Mucosa of gallbladder (tissue), 1 donor: ENCODE results near the gene TBC1D5. TPM values are rescaled to one million over a fixed set of nuclear protein-coding genes. Genes with fewer than 3 reads are reported as not detected.
"Not testable (repeated sequence)": the region's sequence is repeated elsewhere in the genome, so short reads cannot be mapped to it uniquely, and the experiment has no call there.

Experiments
- DNase-seq: peaks from one replicate; pipeline ENCODE4 v3.0.0-alpha.2; 2020; ENCODE audit warnings: low spot score
- total RNA-seq: library from RNA; stranded (reverse); gene quantifications from one replicate; pipeline ENCODE4 v1.2.1, GENCODE V29; 2021
- donor health status: DM: no; HTN: no; CAD: no.

The TBC1D5 gene
- total RNA-seq, 1 donor from 2014 or later, result 60.0 TPM

- DNase-seq, result no peak
Observed at GRCh38 chr3:17551333-17551732, 191.1 kb downstream of the TBC1D5 start.

GRCh38 chr3:17550624-17551023 is 191.8 kb downstream of the TBC1D5 start:
- no peak for DNase-seq

DNA sequence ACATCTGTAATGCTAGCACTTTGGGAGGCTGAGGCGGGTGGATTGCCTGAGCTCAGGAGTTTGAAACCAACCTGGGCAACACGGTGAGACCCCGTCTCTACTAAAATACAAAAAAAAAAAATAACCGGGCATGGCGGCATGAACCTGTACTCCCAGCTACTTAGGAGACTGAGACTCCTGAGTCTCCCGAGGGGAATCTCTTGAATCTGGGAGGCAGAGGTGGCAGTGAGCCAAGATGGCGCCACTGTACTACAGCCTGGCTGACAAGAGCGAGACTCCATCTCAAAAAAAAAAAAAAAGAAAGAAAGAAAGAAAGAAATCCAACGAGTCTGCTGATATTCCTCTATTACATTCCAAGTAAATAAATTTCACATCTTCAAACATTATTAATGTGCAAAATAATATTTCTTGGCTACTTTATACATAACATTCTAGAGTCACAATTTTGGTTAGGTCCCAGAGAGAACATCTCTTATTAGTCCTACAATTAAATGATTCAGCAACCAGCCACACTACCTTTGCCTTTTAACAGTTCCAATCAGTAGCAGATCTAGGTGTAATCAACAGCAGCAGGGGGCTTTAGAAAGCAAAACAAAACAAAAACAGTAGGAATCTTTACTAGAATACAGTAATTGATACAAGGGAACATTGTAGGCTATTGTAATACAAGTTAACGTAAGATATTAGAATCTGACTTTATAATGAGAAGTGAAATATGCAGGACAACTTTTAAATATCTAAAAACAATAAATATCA is 195.8 kb downstream of the TBC1D5 start:
- no peak for DNase-seq

DNA sequence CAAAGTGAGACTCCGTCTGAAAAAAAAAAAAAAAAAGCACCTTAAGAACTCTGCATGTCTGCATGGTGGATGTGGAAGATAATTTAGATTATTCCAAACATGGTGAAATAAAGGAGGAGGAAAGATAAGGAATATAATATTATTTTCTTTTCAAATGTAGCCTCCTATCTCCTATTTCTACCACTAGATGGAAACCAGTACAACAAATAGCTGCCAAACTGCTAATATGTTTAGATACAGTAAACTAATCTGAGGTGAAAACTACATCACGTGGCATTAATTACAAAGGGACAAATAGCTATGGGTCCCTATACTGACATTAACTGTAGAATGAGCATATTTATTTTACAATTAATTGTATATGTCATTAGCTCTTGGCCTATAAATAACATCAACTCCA is 197.8 kb downstream of the TBC1D5 start:
- no peak for DNase-seq

DNA sequence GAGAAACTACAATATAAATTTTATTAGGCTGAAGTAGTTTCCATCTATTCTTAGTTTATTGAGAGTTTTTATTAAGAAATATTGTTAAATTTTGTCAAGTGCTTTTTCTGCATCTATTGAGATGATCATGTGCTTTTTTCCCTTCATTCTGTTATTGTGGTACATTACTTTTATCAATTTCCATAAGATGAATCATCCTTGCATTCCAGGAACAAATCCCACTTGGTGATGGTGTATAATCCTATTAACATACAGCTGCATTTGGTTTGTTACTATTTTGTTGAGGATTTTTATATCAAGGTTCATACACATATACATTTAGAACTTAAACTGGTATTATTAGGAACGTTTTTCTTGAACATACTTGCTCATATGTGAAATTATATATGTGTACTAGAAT is 199.8 kb downstream of the TBC1D5 start:
- DNase-seq, result no peak

DNA sequence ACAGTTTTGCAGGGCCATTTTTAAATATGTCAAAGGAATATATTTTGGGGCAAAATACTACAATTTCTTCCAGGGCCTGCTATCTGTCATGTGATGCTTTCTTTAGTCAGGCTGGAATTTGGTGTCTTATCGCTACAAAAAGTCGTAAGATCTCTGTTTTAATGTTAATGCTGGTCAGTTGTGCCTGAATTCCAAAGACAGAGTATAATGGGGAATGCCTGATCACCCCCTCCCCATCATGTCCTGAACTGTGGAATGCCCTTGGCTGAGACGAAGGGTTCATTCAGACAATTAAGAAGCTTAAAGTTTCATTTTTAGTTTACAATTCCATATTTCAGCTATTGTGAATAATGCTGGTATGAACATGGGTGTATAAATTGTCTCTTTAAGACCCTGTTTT is 203.0 kb downstream of the TBC1D5 start:
- no peak for DNase-seq

DNA sequence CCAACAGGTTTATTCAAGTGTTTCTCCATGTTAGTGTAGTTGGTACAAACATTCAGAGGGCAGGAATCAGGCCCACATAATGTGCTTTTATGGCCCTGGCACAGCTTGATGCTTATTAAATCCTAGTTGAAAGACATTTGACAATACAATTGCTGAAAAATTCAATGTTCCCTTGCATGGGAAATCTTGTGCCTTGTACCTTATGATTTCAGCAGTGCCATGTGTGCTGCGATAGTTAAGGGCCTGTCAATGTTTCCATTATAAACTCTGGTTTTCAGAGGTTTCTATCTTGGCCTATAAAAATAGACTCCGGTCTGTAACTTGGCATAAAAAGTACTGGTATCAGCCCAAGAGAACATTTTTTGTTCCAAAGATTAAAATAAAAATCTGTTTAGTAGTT is 207.2 kb downstream of the TBC1D5 start:
- no peak for DNase-seq

DNA sequence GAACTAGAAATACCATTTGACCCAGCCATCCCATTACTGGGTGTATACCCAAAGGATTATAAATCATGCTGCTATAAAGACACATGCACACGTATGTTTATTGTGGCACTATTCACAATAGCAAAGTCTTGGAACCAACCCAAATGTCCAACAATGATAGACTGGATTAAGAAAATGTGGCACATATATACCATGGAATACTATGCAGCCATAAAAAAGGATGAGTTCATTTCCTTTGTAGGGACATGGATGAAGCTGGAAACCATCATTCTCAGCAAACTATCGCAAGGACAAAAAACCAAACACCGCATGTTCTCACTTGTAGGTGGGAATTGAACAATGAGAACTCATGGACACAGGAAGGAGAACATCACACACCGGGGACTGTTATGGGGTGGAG is 210.0 kb downstream of the TBC1D5 start:
- not testable (repeated sequence) for DNase-seq

GRCh38 chr3:17529677-17530076 is 212.8 kb downstream of the TBC1D5 start:
- no peak for DNase-seq

- DNase-seq, result no peak
Observed at GRCh38 chr3:17518189-17519059, 224.0 kb downstream of the TBC1D5 start.

DNA sequence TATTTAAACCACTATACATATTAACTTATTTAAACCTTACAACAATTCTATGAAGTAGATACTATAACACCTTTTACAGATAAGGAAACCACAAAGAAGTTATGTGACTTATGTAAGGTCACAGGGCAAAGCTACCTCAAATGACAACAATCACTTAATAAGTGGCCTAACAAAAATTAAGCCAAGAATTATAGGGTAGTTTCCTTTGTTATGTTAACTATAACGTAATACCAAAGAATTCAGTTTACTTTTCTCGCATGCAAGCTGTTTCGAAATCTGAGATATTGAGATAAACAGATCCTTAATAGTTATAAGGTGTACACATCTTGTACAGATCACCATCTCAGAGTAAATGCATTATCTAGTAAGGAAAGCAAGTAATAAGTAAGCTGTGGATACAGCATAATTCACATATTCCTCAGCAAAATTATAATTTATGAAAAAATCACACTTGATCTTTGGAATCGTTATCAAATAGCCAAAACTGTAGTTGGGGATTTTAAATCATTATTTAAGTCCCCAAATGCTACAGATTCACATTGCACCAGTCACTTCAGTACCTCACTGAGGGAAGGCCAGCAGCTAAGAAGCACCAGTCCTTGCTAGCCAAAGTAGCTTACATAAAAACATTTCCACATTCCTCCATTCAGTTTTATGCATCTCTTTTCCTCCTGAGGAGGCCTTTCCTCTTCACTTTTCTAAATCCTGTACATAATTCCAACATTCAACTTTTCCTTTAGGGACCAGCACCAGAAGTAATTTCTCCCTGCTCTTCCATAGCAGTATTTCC is 226.8 kb downstream of the TBC1D5 start:
- no peak for DNase-seq

DNA sequence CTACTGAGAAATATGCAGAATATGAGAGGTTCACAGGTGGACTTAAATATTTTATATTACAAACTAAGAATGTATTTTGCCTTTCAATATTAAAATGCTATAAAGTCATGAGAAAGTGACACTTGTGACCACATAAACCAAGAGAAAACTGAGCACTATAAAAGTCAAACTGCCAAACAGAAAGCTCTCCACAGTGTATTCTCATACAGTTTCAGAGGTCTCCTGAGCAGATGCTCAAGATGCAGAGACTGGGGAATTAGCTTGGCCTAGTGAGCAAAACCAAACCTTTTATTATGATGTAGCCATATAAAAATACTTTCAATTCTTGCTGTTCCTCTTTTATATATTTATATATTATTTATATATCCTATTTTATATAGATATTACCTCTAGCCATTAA is 227.8 kb downstream of the TBC1D5 start:
- no peak for DNase-seq

GRCh38 chr3:17510265-17510664 is 232.2 kb downstream of the TBC1D5 start:
- no peak for DNase-seq

GRCh38 chr3:17508180-17508752 is 234.2 kb downstream of the TBC1D5 start:
- no peak for DNase-seq

DNA sequence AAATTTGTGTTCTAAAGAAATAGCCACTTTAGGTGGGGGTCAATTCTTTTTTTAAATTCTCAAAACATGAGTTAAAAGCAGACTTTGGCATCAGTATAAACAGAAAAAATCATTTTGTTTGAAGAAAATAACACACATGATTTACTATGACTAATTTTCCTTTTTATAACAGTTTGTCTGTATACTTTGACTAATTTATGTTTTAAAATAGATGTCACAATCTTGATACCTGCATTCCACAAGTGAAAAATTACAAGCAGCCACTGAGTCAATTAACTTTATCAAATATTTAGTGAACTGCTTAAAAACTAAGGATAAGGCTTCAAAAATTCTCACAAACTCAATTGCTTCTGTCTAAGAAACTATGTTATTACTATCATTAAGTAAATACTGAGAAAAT is 235.0 kb downstream of the TBC1D5 start:
- DNase-seq, result no peak

- no peak for DNase-seq
Observed at GRCh38 chr3:17505856-17506255, 236.6 kb downstream of the TBC1D5 start.

DNA sequence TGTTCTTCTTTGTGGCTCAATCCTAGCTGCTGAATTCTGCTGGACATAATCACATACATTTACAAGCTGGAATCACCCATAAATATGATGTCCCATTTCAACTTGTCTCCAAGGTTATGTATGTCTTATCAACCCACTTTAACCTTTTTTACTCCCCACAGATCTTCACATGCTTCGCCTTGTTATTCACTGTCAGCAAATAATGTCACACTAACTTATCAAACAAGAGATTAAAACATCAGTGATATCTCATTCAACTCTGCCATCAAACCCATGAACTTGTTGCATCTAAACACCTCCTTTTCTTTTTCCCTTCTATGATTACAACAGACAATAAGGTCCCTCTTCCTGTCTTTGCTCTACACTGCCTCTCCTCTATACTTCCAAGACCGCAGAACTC is 240.7 kb downstream of the TBC1D5 start:
- no peak for DNase-seq

DNA sequence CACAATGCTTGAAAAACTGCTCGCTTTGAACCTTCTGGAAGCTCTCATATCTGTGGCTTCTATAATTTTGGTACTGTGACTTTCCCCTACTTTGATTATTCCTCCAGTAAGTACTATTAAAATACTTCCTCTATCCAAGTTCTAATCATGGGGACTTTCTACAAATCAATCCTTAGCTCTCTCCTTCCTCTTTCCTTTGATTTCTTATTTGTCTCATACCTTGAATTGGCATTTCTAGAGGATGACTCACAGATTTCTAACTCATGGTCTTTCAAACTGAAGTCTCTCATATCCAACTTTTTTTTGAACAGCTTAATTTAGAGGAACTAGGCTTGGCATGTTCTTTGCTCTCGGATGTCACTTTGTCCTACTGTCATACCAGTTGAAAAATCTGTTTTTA is 241.8 kb downstream of the TBC1D5 start:
- DNase-seq, result no peak

DNA sequence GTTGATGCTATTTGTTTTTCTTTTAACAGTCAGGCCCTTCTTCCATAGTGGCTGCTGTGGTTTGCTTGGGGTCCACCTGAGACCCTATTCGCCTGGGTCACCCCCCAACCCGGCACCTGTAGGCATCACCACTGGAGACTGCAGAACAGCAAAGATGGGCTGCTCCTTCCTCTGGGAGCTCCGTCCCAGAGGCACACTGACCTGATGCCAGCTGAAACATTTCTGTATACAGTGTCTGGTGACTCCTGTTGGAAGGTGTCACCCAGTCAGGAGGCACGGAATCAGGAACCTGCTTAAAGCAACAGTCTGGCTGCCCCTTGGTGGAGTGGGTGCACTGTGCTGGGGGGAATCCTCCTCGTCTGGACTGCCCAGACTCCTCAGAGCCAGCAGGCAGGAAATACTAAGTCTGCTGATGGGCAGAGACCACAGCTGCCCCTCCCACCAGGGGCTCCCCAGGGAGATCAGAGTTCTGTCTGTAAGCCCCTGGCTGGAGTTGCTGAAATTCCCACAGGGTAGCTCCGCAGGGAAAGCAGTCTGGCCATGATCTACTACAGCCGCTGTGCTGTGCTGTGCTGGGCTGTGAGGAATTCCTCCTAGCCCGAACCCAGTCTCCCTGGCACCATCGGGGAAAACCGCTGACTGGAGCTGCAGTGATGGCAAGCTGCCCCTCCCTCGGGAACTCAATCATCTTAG is 248.2 kb downstream of the TBC1D5 start:
- no peak for DNase-seq

DNA sequence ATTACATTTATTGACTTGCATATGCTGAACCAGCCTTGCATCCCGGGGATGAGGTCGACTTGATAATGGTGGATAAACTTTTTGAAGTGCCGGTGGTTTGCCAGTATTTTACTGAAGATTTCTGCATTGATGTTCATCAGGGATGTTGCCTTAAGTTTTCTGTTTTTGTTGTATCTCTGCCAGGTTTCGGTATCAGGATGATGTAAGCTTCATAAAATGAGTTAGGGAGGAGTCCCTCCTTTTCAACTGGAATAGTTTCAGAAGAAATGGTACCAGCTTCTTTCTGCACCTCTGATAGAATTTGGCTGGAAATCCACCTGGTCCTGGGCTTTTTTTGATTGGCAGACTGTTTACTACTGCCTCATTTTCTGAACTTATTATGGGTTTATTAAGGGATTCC is 250.8 kb downstream of the TBC1D5 start:
- DNase-seq, result no peak

GRCh38 chr3:17491190-17491589 is 251.2 kb downstream of the TBC1D5 start:
- not testable (repeated sequence) for DNase-seq
